HepG2 (cell line): ENCODE results near the gene COQ9. TPM values are rescaled to one million over a fixed set of nuclear protein-coding genes. Genes with fewer than 3 reads are reported as not detected.

ENCODE experiments used
- HBP1 ChIP-seq: IDR thresholded peaks from 2 replicates; pipeline ENCODE4 v1.6.1; 2016; ENCODE audit warnings: low read depth, control low read depth
- LCORL ChIP-seq, 2 experiments: fragments of 450-650 bp in 1 of 2; sonication (generic) in 1 of 2; formaldehyde crosslinking in 1 of 2; IDR thresholded peaks; 2 replicates each; pipeline versions ENCODE4 v1.5.0 to v1.6.1; 2017 to 2020; ENCODE audit warnings: antibody characterized with exemption in 1 of 2, missing genetic modification reagents in 1 of 2
- PBX3 ChIP-seq: sonication (generic); formaldehyde crosslinking; IDR thresholded peaks from 2 replicates; pipeline ENCODE4 v1.8.1; 2023; ENCODE audit warnings: missing genetic modification reagents, inconsistent platforms, borderline replicate concordance
- PHF21A ChIP-seq: sonication (generic); formaldehyde crosslinking; IDR thresholded peaks from 2 replicates; pipeline ENCODE4 v1.5.0; 2020; ENCODE audit warnings: mild to moderate bottlenecking, missing genetic modification reagents
- REXO4 ChIP-seq: sonication (generic); formaldehyde crosslinking; IDR thresholded peaks from 2 replicates; pipeline ENCODE4 v1.8.0; 2022; ENCODE audit warnings: missing genetic modification reagents, mild to moderate bottlenecking, borderline replicate concordance
- ZNF160 ChIP-seq: sonication (generic); formaldehyde crosslinking; IDR thresholded peaks from 2 replicates; pipeline ENCODE4 v1.8.0; 2022; ENCODE audit warnings: mild to moderate bottlenecking, inconsistent platforms, missing genetic modification reagents
- ZNF260 ChIP-seq: sonication (generic); formaldehyde crosslinking; IDR thresholded peaks from 2 replicates; pipeline ENCODE4 v1.4.0; 2020; ENCODE audit warnings: missing genetic modification reagents, low read depth, mild to moderate bottlenecking, borderline replicate concordance
- ZNF431 ChIP-seq: sonication (generic); formaldehyde crosslinking; IDR thresholded peaks from 2 replicates; pipeline ENCODE4 v1.9.0; 2022; ENCODE audit warnings: missing genetic modification reagents, low read depth, mild to moderate bottlenecking, borderline replicate concordance
- ZNF44 ChIP-seq: sonication (generic); formaldehyde crosslinking; IDR thresholded peaks from 2 replicates; pipeline ENCODE4 v1.5.1; 2020; ENCODE audit warnings: mild to moderate bottlenecking, missing genetic modification reagents
- ZNF619 ChIP-seq: sonication (generic); formaldehyde crosslinking; IDR thresholded peaks from 2 replicates; pipeline ENCODE4 v1.4.0; 2020; ENCODE audit warnings: mild to moderate bottlenecking, missing genetic modification reagents
- ZNF660 ChIP-seq: sonication (generic); formaldehyde crosslinking; IDR thresholded peaks from 2 replicates; pipeline ENCODE4 v1.5.1; 2020; ENCODE audit warnings: mild to moderate bottlenecking, low read depth, missing genetic modification reagents, borderline replicate concordance
- ZNF670 ChIP-seq: sonication (generic); formaldehyde crosslinking; IDR thresholded peaks from 2 replicates; pipeline ENCODE4 v1.8.0; 2022; ENCODE audit warnings: mild to moderate bottlenecking, missing genetic modification reagents, borderline replicate concordance
- ZNF746 ChIP-seq: sonication (generic); formaldehyde crosslinking; IDR thresholded peaks from 2 replicates; pipeline ENCODE4 v1.8.0; 2022; ENCODE audit warnings: mild to moderate bottlenecking, missing genetic modification reagents
- polyA plus RNA-seq, 8 experiments: library from polyadenylated mRNA; depleted of rRNA in 3 of 8; stranded (reverse) in 7 of 8; unstranded in 1 of 8; fragments of >200 nt; fragmentation: Illumina TruSeq in 4 of 8; extraction: Trizol in 4 of 8; gene quantifications; 2 replicates each; pipeline versions ENCODE4 v1.2.1 to v1.2.3, GENCODE V29; 2011 to 2016; ENCODE audit warnings: low read depth in 4 of 8, missing spikeins in 1 of 8, mixed read lengths in 1 of 8; ENCODE audit not compliant: insufficient read depth in 1 of 8
- total RNA-seq, 5 experiments: library from RNA; depleted of rRNA; stranded (reverse); fragments of >200 nt; fragmentation: Illumina TruSeq; extraction: Trizol; gene quantifications; 2 replicates each; pipeline ENCODE4 v1.2.3, GENCODE V29; 2016; ENCODE audit warnings: low read depth in 1 of 5
- TF ChIP-seq, protein P1 (sequence below): sonication (generic); formaldehyde crosslinking; IDR thresholded peaks from 2 replicates; pipeline ENCODE4 v1.5.0; 2020; ENCODE audit warnings: mild to moderate bottlenecking, missing genetic modification reagents, borderline replicate concordance
- TF ChIP-seq, protein P2 (sequence below): IDR thresholded peaks from 2 replicates; pipeline ENCODE4 v1.6.1; 2016
- TF ChIP-seq, protein P3 (sequence below): IDR thresholded peaks from 2 replicates; pipeline ENCODE4 v1.6.1; 2012; ENCODE audit warnings: inconsistent platforms

Gene COQ9
- total and polyA plus RNA-seq, 2 of the 13 experiments (the other 11 are each of a cell fraction or from before 2014, with no cell fraction given): 57.5 to 108 TPM

DNA sequence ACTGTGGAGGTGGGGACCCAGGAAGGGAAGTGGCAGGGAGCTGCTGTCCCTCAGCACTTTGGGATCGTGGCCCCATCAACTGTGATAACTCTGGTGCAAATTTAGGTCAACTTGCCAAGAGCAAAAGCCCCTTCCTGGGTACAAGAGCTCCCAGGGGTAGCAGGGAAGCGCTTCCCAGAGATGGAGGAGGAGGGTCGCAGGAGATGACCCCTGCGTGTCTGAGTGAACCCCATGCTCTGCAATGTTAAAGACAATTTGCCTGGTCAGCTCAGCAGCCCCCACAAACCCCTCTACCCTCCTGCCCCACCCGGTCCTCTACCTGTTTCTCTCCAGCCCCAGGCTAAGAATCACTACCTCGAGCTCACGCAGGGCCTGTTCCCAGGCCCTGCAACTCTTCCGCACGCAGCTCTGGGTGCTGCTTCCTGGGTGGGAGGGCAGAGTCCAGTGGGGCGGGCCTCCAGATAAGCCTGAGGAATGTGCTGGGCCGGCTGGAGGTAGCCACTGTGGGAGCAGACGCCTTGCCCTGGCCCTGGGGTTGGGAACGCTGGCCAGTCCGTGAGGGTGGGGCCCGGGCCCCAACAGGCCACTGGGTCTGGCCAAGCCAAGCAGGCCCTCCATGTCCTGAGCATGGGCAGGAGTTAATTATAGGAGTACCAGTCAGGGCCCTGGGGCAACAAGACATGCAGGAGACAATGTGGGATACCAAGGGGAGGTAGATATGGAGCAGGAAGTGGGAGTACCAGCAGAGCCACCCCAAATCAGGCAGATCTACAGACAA is 32.9 kb downstream of the COQ9 start (continued):
- TF ChIP-seq, protein P1, sequence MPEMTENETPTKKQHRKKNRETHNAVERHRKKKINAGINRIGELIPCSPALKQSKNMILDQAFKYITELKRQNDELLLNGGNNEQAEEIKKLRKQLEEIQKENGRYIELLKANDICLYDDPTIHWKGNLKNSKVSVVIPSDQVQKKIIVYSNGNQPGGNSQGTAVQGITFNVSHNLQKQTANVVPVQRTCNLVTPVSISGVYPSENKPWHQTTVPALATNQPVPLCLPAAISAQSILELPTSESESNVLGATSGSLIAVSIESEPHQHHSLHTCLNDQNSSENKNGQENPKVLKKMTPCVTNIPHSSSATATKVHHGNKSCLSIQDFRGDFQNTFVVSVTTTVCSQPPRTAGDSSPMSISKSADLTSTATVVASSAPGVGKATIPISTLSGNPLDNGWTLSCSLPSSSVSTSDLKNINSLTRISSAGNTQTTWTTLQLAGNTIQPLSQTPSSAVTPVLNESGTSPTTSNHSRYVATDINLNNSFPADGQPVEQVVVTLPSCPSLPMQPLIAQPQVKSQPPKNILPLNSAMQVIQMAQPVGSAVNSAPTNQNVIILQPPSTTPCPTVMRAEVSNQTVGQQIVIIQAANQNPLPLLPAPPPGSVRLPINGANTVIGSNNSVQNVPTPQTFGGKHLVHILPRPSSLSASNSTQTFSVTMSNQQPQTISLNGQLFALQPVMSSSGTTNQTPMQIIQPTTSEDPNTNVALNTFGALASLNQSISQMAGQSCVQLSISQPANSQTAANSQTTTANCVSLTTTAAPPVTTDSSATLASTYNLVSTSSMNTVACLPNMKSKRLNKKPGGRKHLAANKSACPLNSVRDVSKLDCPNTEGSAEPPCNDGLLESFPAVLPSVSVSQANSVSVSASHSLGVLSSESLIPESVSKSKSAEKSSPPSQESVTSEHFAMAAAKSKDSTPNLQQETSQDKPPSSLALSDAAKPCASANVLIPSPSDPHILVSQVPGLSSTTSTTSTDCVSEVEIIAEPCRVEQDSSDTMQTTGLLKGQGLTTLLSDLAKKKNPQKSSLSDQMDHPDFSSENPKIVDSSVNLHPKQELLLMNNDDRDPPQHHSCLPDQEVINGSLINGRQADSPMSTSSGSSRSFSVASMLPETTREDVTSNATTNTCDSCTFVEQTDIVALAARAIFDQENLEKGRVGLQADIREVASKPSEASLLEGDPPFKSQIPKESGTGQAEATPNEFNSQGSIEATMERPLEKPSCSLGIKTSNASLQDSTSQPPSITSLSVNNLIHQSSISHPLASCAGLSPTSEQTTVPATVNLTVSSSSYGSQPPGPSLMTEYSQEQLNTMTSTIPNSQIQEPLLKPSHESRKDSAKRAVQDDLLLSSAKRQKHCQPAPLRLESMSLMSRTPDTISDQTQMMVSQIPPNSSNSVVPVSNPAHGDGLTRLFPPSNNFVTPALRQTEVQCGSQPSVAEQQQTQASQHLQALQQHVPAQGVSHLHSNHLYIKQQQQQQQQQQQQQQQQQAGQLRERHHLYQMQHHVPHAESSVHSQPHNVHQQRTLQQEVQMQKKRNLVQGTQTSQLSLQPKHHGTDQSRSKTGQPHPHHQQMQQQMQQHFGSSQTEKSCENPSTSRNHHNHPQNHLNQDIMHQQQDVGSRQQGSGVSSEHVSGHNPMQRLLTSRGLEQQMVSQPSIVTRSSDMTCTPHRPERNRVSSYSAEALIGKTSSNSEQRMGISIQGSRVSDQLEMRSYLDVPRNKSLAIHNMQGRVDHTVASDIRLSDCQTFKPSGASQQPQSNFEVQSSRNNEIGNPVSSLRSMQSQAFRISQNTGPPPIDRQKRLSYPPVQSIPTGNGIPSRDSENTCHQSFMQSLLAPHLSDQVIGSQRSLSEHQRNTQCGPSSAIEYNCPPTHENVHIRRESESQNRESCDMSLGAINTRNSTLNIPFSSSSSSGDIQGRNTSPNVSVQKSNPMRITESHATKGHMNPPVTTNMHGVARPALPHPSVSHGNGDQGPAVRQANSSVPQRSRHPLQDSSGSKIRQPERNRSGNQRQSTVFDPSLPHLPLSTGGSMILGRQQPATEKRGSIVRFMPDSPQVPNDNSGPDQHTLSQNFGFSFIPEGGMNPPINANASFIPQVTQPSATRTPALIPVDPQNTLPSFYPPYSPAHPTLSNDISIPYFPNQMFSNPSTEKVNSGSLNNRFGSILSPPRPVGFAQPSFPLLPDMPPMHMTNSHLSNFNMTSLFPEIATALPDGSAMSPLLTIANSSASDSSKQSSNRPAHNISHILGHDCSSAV: no peak
- TF ChIP-seq ZNF44 (CRISPR knock-in tag) (no peak), ZNF431 (CRISPR knock-in tag) (0 out of 2 replicates have a peak, but pooled peaks have one; percentile 19), LCORL (IDR thresholded peaks at IDR 0.05) (no peak), LCORL (CRISPR knock-in tag; IDR thresholded peaks at IDR 0.05) (peak; percentile 93), PHF21A (CRISPR knock-in tag) (peak; percentile 97), ZNF619 (peak; percentile 37), ZNF670 (CRISPR knock-in tag) (peak; percentile 67; the same call in 1 of the 2 replicates), REXO4 (CRISPR knock-in tag) (no peak), ZNF160 (CRISPR knock-in tag) (0 out of 2 replicates have a peak, but pooled peaks have one; percentile 23), PBX3 (CRISPR knock-in tag) (no peak), ZNF260 (CRISPR knock-in tag) (peak; percentile 83; the same call in 1 of the 2 replicates), HBP1 (CRISPR knock-in tag) (0 out of 2 replicates have a peak, but pooled peaks have one; percentile 12), ZNF660 (CRISPR knock-in tag) (no peak), ZNF746 (peak; percentile 92)
- TF ChIP-seq, protein P2, sequence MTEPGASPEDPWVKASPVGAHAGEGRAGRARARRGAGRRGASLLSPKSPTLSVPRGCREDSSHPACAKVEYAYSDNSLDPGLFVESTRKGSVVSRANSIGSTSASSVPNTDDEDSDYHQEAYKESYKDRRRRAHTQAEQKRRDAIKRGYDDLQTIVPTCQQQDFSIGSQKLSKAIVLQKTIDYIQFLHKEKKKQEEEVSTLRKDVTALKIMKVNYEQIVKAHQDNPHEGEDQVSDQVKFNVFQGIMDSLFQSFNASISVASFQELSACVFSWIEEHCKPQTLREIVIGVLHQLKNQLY (CRISPR knock-in tag): peak; percentile 79
- TF ChIP-seq, protein P3, sequence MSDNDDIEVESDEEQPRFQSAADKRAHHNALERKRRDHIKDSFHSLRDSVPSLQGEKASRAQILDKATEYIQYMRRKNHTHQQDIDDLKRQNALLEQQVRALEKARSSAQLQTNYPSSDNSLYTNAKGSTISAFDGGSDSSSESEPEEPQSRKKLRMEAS: peak; percentile 66
